ENCODE data around the gene GIPR.

DNA sequence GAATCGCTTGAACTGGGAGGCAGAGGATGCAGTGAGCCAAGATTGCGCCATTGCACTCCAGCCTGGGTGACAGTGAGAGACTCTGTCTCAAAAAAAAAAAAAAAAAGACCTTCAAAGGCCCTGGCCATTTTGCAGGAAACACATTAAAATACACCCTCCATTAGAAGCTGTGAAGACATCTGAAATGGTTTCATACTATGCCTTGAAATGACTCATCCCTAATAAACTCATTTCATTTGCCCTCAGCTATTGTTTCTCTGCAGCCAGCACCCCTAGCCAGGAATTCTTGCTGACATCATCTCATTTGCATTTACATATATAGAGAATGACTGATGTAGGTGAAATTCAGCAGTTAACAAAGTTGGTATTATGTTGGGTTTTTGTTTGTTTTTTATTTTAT lies 37.6 kb upstream of the GIPR start:
- TF ChIP-seq, protein P1, sequence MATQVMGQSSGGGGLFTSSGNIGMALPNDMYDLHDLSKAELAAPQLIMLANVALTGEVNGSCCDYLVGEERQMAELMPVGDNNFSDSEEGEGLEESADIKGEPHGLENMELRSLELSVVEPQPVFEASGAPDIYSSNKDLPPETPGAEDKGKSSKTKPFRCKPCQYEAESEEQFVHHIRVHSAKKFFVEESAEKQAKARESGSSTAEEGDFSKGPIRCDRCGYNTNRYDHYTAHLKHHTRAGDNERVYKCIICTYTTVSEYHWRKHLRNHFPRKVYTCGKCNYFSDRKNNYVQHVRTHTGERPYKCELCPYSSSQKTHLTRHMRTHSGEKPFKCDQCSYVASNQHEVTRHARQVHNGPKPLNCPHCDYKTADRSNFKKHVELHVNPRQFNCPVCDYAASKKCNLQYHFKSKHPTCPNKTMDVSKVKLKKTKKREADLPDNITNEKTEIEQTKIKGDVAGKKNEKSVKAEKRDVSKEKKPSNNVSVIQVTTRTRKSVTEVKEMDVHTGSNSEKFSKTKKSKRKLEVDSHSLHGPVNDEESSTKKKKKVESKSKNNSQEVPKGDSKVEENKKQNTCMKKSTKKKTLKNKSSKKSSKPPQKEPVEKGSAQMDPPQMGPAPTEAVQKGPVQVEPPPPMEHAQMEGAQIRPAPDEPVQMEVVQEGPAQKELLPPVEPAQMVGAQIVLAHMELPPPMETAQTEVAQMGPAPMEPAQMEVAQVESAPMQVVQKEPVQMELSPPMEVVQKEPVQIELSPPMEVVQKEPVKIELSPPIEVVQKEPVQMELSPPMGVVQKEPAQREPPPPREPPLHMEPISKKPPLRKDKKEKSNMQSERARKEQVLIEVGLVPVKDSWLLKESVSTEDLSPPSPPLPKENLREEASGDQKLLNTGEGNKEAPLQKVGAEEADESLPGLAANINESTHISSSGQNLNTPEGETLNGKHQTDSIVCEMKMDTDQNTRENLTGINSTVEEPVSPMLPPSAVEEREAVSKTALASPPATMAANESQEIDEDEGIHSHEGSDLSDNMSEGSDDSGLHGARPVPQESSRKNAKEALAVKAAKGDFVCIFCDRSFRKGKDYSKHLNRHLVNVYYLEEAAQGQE (IDR thresholded peaks at IDR 0.05; ENCODE audit: insufficient read depth in 1 of 2, low read depth in 2 of 2, low read length in 2 of 2) = no peak
- no peak for TF ChIP-seq SIN3A (IDR thresholded peaks at IDR 0.05; ENCODE audit: borderline replicate concordance, insufficient read depth, low read length)
- TF ChIP-seq POLR2AphosphoS5 (IDR thresholded peaks at IDR 0.05; ENCODE audit: low read depth, low read length) = no peak
- TF ChIP-seq TAF1 (IDR thresholded peaks at IDR 0.05; ENCODE audit: borderline replicate concordance, insufficient read depth, low read length) = no peak

Measured in PFSK-1 (cell line).